A549 (cell line): ENCODE results near the gene PLCB3. TPM values are rescaled to one million over a fixed set of nuclear protein-coding genes. Genes with fewer than 3 reads are reported as not detected.

Source experiments
- ATAC-seq, 2 experiments: fragments of 200-7000 bp in 1 of 2; fragments of >200 bp in 1 of 2; cut with Nextera tagmentation in 1 of 2; cut with Tn5 transposase in 1 of 2; 3 replicates each; pipeline versions ENCODE4 v1.8.0 to v1.9.1; 2018 to 2020; ENCODE audit warnings: mild to moderate bottlenecking in 1 of 2, moderate library complexity in 1 of 2
- CTCF ChIA-PET: fragments of 300-600 bp; sonication (Branson Sonifier 250); formaldehyde crosslinking; extraction: SDS; loops from one replicate; lab custom pipeline; 2021; ENCODE audit warnings: antibody characterized with exemption, inconsistent platforms; lab: Yijun Ruan, JAX
- POLR2A ChIA-PET: fragments of 350-600 bp; formaldehyde crosslinking; extraction: SDS; loops from one replicate; lab custom pipeline; 2021; ENCODE audit warnings: antibody characterized with exemption, inconsistent platforms; lab: Yijun Ruan, JAX
- DNase-seq, 2 experiments: peaks; one replicate each; pipeline versions ENCODE4 v3.0.0 to v3.0.0-alpha.2; 2011 to 2016; ENCODE audit warnings: low read depth in 1 of 2, low spot score in 1 of 2
- FAIRE-seq: peaks from 2 replicates; lab custom pipeline; 2011; peaks lifted over from hg19 to GRCh38; lab: Jason Lieb, UNC
- H3K27ac ChIP-seq, 2 experiments: fragments of >200 bp; sonication (Bioruptor Twin); formaldehyde crosslinking; 3 replicates each; pipeline ENCODE4 v1.5.1; 2016 to 2017
- H3K4me1 ChIP-seq: fragments of >200 bp; sonication (Bioruptor Twin); formaldehyde crosslinking; 3 replicates; pipeline ENCODE4 v1.6.1; 2016
- H3K4me2 ChIP-seq: fragments of >200 bp; sonication (Bioruptor Twin); formaldehyde crosslinking; 3 replicates; pipeline ENCODE4 v1.6.1; 2016
- H3K4me3 ChIP-seq: fragments of >200 bp; sonication (Bioruptor Twin); formaldehyde crosslinking; 3 replicates; pipeline ENCODE4 v1.5.1; 2016
- H3K9me3 ChIP-seq: fragments of >200 bp; sonication (Bioruptor Twin); formaldehyde crosslinking; 3 replicates; pipeline ENCODE4 v1.6.1; 2016
- CBX2 ChIP-seq: fragments of 200-600 bp; sonication (generic); IDR thresholded peaks from 2 replicates; pipeline ENCODE4 v1.6.1; 2016; ENCODE audit warnings: low read depth, mild to moderate bottlenecking, borderline replicate concordance
- CBX8 ChIP-seq: fragments of 200-600 bp; sonication (generic); IDR thresholded peaks from 2 replicates; pipeline ENCODE4 v1.6.1; 2016
- CHD2 ChIP-seq: fragments of 150-350 bp; IDR thresholded peaks from 2 replicates; pipeline ENCODE4 v1.6.1; 2014; ENCODE audit warnings: low read length; ENCODE audit not compliant: partially characterized antibody
- CHD4 ChIP-seq: fragments of 200-600 bp; sonication (generic); IDR thresholded peaks from 2 replicates; pipeline ENCODE4 v1.6.1; 2016; ENCODE audit warnings: antibody characterized with exemption, mild to moderate bottlenecking, borderline replicate concordance
- EHMT2 ChIP-seq: fragments of 200-600 bp; sonication (generic); IDR thresholded peaks from 2 replicates; pipeline ENCODE4 v1.6.1; 2016; ENCODE audit warnings: antibody characterized with exemption, low read depth, mild to moderate bottlenecking, moderate library complexity
- EP300 ChIP-seq, 2 experiments: fragments of >200 bp; sonication (Bioruptor Twin); formaldehyde crosslinking; IDR thresholded peaks; 2 replicates in 1 of 2; 3 replicates in 1 of 2; pipeline ENCODE4 v1.6.1; 2016 to 2017
- ESRRA ChIP-seq: fragments of 150-350 bp; IDR thresholded peaks from 2 replicates; pipeline ENCODE4 v1.6.1; 2014; ENCODE audit warnings: mild to moderate bottlenecking, low read length, borderline replicate concordance
- FOXS1 ChIP-seq: fragments of 250-450 bp; sonication (Bioruptor Pico); IDR thresholded peaks from 2 replicates; pipeline ENCODE4 v1.5.0; 2020; ENCODE audit warnings: mild to moderate bottlenecking, moderate library complexity
- GATA3 ChIP-seq: IDR thresholded peaks from 2 replicates; pipeline ENCODE4 v1.6.1; 2012; ENCODE audit warnings: borderline replicate concordance
- HES2 ChIP-seq: fragments of >200 bp; sonication (Bioruptor Twin); formaldehyde crosslinking; IDR thresholded peaks from 2 replicates; pipeline ENCODE4 v1.6.1; 2016
- HEYL ChIP-seq: fragments of 250-450 bp; sonication (Bioruptor Pico); IDR thresholded peaks from 2 replicates; pipeline ENCODE4 v1.8.0; 2021; ENCODE audit warnings: mild to moderate bottlenecking, moderate library complexity
- HMGXB4 ChIP-seq: fragments of 250-450 bp; sonication (Bioruptor Pico); IDR thresholded peaks from 2 replicates; pipeline ENCODE4 v1.5.0; 2021; ENCODE audit warnings: mild to moderate bottlenecking, moderate library complexity, borderline replicate concordance
- HOXB13 ChIP-seq: fragments of 250-450 bp; sonication (Bioruptor Pico); IDR thresholded peaks from 2 replicates; pipeline ENCODE4 v1.5.0; 2020; ENCODE audit warnings: low read depth, mild to moderate bottlenecking, moderate library complexity
- KDM1A ChIP-seq: fragments of 200-600 bp; sonication (generic); IDR thresholded peaks from 2 replicates; pipeline ENCODE4 v1.6.1; 2016; ENCODE audit warnings: low read depth, mild to moderate bottlenecking
- MAZ ChIP-seq: fragments of 150-350 bp; IDR thresholded peaks from 2 replicates; pipeline ENCODE4 v1.6.1; 2014; ENCODE audit warnings: antibody characterized with exemption, low read depth, low read length, borderline replicate concordance
- MYC ChIP-seq: IDR thresholded peaks from 2 replicates; pipeline ENCODE4 v1.6.1; 2012; ENCODE audit warnings: mild to moderate bottlenecking, inconsistent platforms, low read length, improper control_type of control experiment, borderline replicate concordance
- NFE2L2 ChIP-seq: fragments of 150-350 bp; conservative IDR thresholded peaks from 2 replicates; pipeline ENCODE4 v1.6.1; 2014; ENCODE audit warnings: low read length
- NR3C1 ChIP-seq: fragments of >200 bp; sonication (Bioruptor Twin); formaldehyde crosslinking; IDR thresholded peaks from 3 replicates; pipeline ENCODE4 v1.6.1; 2017
- POLR2AphosphoS2 ChIP-seq: conservative IDR thresholded peaks from 2 replicates; pipeline ENCODE4 v1.6.1; 2012; ENCODE audit warnings: low read length, improper control_type of control experiment, inconsistent platforms
- REST ChIP-seq: fragments of 200-600 bp; sonication (generic); IDR thresholded peaks from 2 replicates; pipeline ENCODE4 v1.6.1; 2016; ENCODE audit warnings: antibody characterized with exemption, mild to moderate bottlenecking, moderate library complexity
- RFX5 ChIP-seq: fragments of 450-650 bp; IDR thresholded peaks from 2 replicates; pipeline ENCODE4 v1.7.1; 2014; ENCODE audit warnings: antibody characterized with exemption, mild to moderate bottlenecking, moderate library complexity
- SREBF2 ChIP-seq: fragments of 450-650 bp; IDR thresholded peaks from 2 replicates; pipeline ENCODE4 v1.6.1; 2014; ENCODE audit warnings: mild to moderate bottlenecking, moderate library complexity
- TFCP2L1 ChIP-seq: fragments of 250-450 bp; sonication (Bioruptor Pico); IDR thresholded peaks from 2 replicates; pipeline ENCODE4 v1.5.0; 2021; ENCODE audit warnings: mild to moderate bottlenecking
- TP53 ChIP-seq: fragments of 250-450 bp; sonication (Bioruptor Pico); IDR thresholded peaks from 2 replicates; pipeline ENCODE4 v1.5.0; 2021; ENCODE audit warnings: mild to moderate bottlenecking, moderate library complexity
- WGBS: methylation state at CpG from one replicate; pipeline ENCODE4 v1.1.6; 2017; ENCODE audit errors: missing lambda C conversion rate; 5-methylcytosine and 5-hydroxymethylcytosine counted together
- polyA plus RNA-seq, 4 experiments: library from polyadenylated mRNA; depleted of rRNA in 3 of 4; stranded (reverse); fragments of >200 nt; fragmentation: RNase III in 1 of 4; extraction: RNeasy Plus Mini Kit Qiagen cat#74134 plus additional on column Dnase treatment in 1 of 4; gene quantifications; 2 replicates in 3 of 4; 3 replicates in 1 of 4; pipeline ENCODE4 v1.2.3, GENCODE V29; 2011 to 2017

The PLCB3 gene
- polyA plus RNA-seq, 2 of the 4 experiments (the other 2 are of a cell fraction): 8.8 to 21.2 TPM

- FAIRE-seq (no peak), ATAC-seq (peak in 1 of 2 experiments; percentile 39; a peak in 3 of 6 replicates), DNase-seq (no peak)
- CTCF ChIA-PET: interaction anchor here (0.9 to 16.0 kb wide), 8 partner anchors 8 to 92 kb away, joined by 3 to 220 read pairs (median 4); partner anchors contain the start of genes CATSPERZ, ESRRA, PLCB3 and PPP1R14B
- Histone ChIP-seq H3K4me1 (peaks cover 6% of the 10 kb centered on the region), H3K4me2 (no peak overlapping the region), H3K9me3 (no peaks in the 10 kb centered on the region), H3K27ac (no peak overlapping the region), H3K4me3 (no peak overlapping the region)
- no peak for TF ChIP-seq NFE2L2
- TF ChIP-seq HOXB13: no peak
- TF ChIP-seq EP300 (IDR thresholded peaks at IDR 0.05): no peak
- no peak for TF ChIP-seq ESRRA
- TF ChIP-seq KDM1A: no peak
- no peak for TF ChIP-seq HMGXB4 (CRISPR knock-in tag)
- TF ChIP-seq MYC: no peak
- TF ChIP-seq MAZ: no peak
- no peak for TF ChIP-seq CBX2
- TF ChIP-seq TFCP2L1 (CRISPR knock-in tag): no peak
- no peak for TF ChIP-seq NR3C1
- TF ChIP-seq CHD4: no peak
- no peak for TF ChIP-seq CHD2
- TF ChIP-seq RFX5: no peak
- no peak for TF ChIP-seq REST
- TF ChIP-seq CBX8: no peak
- no peak for TF ChIP-seq FOXS1 (CRISPR knock-in tag)
- WGBS: 82% methylated on average over 17 of the region's 29 CpGs
- POLR2A ChIA-PET: interaction anchor here (1.7 kb wide), 1 partner anchor 41 kb away, joined by 6 read pairs; no protein-coding TSS in a partner anchor
These were observed 12.0 kb downstream of the PLCB3 start for GRCh38 chr11:64263021-64263946.

GRCh38 chr11:64263947-64264317, 12.6 kb downstream of the PLCB3 start:
- FAIRE-seq (no peak), DNase-seq (no peak), ATAC-seq (no peak)
- H3K4me2 ChIP-seq: no peak overlapping the region
- CTCF ChIA-PET: interaction anchor here (1.0 to 16.0 kb wide), 7 partner anchors 8 to 91 kb away, joined by 3 to 220 read pairs (median 4); partner anchors contain the start of genes CATSPERZ, ESRRA, PLCB3 and PPP1R14B
- 89% methylated on average over 7 of the region's 8 CpGs for WGBS
- peaks cover 13% of the 10 kb centered on the region for H3K4me1 ChIP-seq
- no peak overlapping the region for H3K27ac ChIP-seq
- no peak overlapping the region for H3K4me3 ChIP-seq
- TF ChIP-seq SREBF2 (no peak), KDM1A (no peak), HES2 (no peak), HMGXB4 (CRISPR knock-in tag) (no peak), GATA3 (no peak), TP53 (CRISPR knock-in tag) (no peak), ESRRA (no peak), TFCP2L1 (CRISPR knock-in tag) (no peak), HEYL (no peak), EHMT2 (no peak), POLR2AphosphoS2 (no peak), MAZ (no peak)
- POLR2A ChIA-PET: interaction anchor here (1.7 kb wide), 1 partner anchor 41 kb away, joined by 6 read pairs; no protein-coding TSS in a partner anchor
- no peaks in the 10 kb centered on the region for H3K9me3 ChIP-seq
